IPS-20b (cell line): Measurements from ENCODE around the gene FAM83B.
"Not testable (repeated sequence)": the region's sequence is repeated elsewhere in the genome, so short reads cannot be mapped to it uniquely, and the experiment has no call there.

Experiments used
- H3K27ac ChIP-seq: one replicate; pipeline ENCODE4 v1.5.1; 2013; ENCODE audit warnings: low read length
- H3K27me3 ChIP-seq: 2 replicates; pipeline ENCODE4 v1.6.1; 2013; ENCODE audit warnings: mild to moderate bottlenecking, low read length, inconsistent platforms; ENCODE audit not compliant: insufficient read depth
- H3K36me3 ChIP-seq: 2 replicates; pipeline ENCODE4 v1.6.1; 2013; ENCODE audit warnings: low read depth, mild to moderate bottlenecking, inconsistent platforms, low read length, moderate library complexity; ENCODE audit not compliant: insufficient read depth
- H3K4me1 ChIP-seq: 2 replicates; pipeline ENCODE4 v1.6.1; 2013; ENCODE audit warnings: mild to moderate bottlenecking, control low read depth, inconsistent platforms, low read length, moderate library complexity; ENCODE audit not compliant: insufficient read depth
- H3K4me3 ChIP-seq: 2 replicates; pipeline ENCODE4 v1.5.1; 2013; ENCODE audit warnings: mild to moderate bottlenecking, low read length, inconsistent platforms
- H3K9ac ChIP-seq: 2 replicates; pipeline ENCODE4 v1.6.1; 2013; ENCODE audit warnings: low read depth, mild to moderate bottlenecking, inconsistent platforms, low read length, moderate library complexity
- H3K9me3 ChIP-seq: 2 replicates; pipeline ENCODE4 v1.6.1; 2013; ENCODE audit warnings: mild to moderate bottlenecking, low read depth, low read length, inconsistent platforms; ENCODE audit not compliant: insufficient read depth

Gene FAM83B

DNA sequence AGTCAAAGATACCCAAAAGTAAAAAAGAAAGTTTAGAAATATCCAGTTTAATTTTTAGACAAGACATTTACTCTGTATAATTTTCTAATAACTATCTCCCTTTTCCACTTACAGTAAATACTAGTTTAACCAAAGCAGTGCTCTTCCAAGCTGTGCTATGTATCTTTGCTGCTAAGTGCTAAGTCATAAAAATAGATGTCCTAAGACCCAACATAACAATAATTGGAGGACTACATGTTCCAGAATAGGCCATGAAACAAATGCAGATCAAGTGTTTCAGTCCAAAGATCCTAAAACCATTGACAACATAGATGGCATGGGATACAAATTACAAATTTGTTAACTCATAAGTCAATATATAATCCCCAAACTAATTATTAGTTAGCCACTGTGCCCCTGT, 111.1 kb downstream of the FAM83B start:
- Histone ChIP-seq H3K27me3 (no peaks in the 10 kb centered on the region), H3K27ac (no peak overlapping the region), H3K36me3 (no peaks in the 10 kb centered on the region), H3K9me3 (no peaks in the 10 kb centered on the region), H3K4me3 (no peak overlapping the region), H3K9ac (no peak overlapping the region), H3K4me1 (no peaks in the 10 kb centered on the region)

DNA sequence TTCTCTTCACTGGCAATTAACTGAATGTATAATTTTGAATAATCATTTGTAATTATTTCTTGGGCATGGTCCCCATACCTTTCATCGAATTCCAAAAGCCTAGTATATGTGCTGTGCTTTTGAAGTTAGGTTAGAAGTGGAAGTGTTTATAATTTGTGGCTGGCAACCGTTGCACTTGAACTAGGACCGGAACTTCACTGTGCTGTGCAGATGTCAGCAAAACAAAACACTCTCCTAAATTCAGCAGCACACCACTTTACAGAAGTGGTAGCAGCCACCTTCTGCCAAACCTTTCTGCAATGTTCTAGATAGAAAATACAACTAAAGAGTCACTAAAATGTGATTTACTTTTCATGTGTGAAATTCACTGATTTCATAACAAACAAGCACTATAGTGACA, 111.9 kb downstream of the FAM83B start:
- H3K4me3 ChIP-seq, result no peak overlapping the region
- H3K9me3 ChIP-seq, result no peaks in the 10 kb centered on the region
- H3K9ac ChIP-seq, result no peak overlapping the region
- no peak overlapping the region for H3K27ac ChIP-seq
- H3K4me1 ChIP-seq, result no peaks in the 10 kb centered on the region
- no peaks in the 10 kb centered on the region for H3K27me3 ChIP-seq
- H3K36me3 ChIP-seq, result no peaks in the 10 kb centered on the region

DNA sequence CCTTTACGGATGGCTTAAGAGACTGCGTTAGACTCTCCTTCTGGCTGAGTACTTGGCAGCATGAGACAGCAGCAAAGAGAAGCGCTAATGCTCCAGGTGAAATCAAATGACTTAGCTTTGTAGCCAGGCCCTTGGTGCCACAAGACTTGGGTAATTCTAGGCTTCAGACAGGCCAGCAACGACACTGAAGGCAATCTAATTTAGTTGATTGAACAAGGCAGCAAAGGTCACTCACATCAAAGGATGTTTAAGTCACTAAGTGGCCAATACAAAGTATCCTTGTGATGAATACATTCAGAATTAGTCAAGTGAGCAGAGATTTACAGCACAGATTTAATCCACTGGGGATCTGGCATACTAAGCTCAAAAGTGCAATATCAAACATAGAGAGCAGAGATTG, 113.2 kb downstream of the FAM83B start:
- no peaks in the 10 kb centered on the region for H3K9me3 ChIP-seq
- H3K36me3 ChIP-seq, result no peaks in the 10 kb centered on the region
- H3K27me3 ChIP-seq, result no peaks in the 10 kb centered on the region
- no peak overlapping the region for H3K4me3 ChIP-seq
- no peak overlapping the region for H3K9ac ChIP-seq
- H3K27ac ChIP-seq, result no peak overlapping the region
- no peaks in the 10 kb centered on the region for H3K4me1 ChIP-seq

DNA sequence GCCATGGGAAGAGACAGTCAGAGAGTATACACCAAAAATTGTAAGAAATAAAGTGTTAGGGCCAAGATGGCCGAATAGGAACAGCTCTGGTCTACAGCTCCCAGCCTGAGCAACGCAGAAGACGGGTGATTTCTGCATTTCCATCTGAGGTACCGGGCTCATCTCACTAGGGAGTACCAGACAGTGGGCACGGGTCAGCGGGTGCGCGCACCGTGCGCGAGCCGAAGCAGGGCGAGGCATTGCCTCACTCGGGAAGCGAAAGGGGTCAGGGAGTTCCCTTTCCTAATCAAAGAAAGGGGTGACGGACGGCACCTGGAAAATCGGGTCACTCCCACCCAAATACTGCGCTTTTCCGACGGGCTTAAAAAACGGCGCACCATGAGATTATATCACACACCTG, 114.8 kb downstream of the FAM83B start:
- H3K27me3 ChIP-seq, H3K27ac ChIP-seq, H3K9me3 ChIP-seq, H3K9ac ChIP-seq, H3K4me1 ChIP-seq, H3K4me3 ChIP-seq, H3K36me3 ChIP-seq: not testable (repeated sequence)

DNA sequence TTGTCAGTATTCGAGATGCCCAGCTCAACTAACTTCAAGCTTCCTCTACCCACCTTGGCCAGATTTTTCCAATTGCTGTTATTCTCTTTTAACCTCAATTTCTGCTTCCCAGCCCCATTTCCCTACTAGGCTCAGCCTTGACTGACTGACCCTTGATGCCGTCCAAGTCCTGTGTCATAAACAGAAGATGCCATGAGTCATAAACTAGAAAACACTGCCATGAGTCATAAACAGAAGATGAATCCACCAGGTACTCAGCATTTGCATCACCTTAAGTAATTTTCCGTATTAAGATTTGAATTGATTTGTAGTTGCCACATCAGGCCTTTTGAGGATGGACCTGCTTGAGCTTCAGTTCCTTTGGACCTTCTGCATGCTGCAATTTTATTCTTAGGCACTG, 123.8 kb downstream of the FAM83B start:
- H3K27me3 ChIP-seq, result no peaks in the 10 kb centered on the region
- H3K27ac ChIP-seq, result no peak overlapping the region
- no peaks in the 10 kb centered on the region for H3K36me3 ChIP-seq
- no peaks in the 10 kb centered on the region for H3K9me3 ChIP-seq
- no peaks in the 10 kb centered on the region for H3K4me1 ChIP-seq
- H3K4me3 ChIP-seq, result no peak overlapping the region
- H3K9ac ChIP-seq, result no peak overlapping the region

DNA sequence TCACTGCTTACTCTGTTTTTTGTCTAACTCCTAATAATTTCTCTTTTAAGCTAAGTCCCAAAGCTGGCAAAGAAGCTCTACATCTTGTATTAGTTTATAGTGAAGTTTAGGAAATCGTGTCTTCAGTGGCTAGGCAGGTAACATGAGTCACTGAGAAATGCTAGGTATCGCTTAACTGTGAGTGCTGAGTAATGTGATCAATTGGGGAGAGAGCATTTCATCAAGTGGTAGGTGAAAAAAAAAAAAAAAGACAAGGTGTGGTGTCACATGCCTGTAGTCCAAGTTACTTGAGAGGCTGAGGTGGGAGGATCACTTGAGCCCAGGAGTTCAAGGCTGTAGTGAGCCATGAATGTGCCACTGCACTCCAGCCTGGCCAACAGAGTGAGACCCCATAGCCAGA, 125.3 kb downstream of the FAM83B start:
- Histone ChIP-seq H3K4me1 (no peaks in the 10 kb centered on the region), H3K4me3 (no peak overlapping the region), H3K9ac (no peak overlapping the region), H3K36me3 (no peaks in the 10 kb centered on the region), H3K9me3 (no peaks in the 10 kb centered on the region), H3K27ac (no peak overlapping the region), H3K27me3 (no peaks in the 10 kb centered on the region)

DNA sequence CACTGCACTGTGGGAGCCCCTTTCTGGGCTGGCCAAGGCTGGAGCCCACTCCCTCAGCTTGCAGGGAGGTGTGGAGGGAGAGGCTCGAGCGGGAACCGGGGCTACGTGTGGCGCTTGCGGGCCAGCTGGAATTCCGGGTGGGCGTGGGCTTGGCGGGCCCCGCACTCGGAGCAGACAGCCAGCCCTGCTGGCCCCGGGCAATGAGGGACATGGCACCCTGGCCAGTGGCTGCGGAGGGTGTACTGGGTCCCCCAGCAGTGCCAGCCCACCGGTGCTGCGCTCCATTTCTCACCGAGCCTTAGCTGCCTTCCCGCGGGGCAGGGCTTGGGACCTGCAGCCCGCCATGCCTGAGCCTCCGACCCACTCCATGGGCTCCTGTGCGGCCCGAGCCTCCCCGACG, 132.6 kb downstream of the FAM83B start:
- not testable (repeated sequence) for H3K4me1 ChIP-seq, H3K4me3 ChIP-seq, H3K9ac ChIP-seq, H3K27me3 ChIP-seq, H3K36me3 ChIP-seq, H3K9me3 ChIP-seq, H3K27ac ChIP-seq

DNA sequence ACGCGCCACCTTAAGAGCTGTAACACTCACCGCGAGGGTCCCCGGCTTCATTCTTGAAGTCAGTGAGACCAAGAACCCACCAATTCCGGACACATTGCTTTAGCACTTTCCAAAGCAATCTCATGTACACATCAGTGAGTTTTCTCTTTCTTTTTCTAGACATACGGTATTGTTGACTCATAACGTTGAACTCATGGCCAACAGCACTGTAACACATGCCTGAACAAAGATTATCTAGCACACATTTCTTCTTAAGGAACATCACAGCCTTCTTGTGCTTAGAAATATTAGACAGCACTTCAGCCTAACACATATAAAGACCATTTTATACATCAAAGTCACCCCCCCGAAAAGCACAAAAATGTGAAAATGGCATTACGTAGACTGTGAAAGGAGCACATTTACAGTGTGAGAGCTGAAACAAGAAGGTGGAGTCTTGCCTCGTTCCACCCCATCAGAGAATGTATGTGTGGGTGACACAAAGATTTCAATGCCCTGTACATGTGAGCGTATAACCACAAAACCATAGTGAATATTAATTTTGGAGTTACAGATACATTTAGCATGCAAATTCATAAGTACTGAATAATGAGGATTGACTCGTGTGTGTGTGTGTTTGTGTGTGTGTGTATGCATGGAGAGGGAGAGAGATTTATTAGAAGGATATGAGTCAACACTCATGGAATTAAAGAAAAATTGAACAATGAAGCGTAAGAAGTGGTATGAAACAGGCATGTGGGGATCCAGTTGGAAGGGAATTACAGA, 134.1 kb downstream of the FAM83B start:
- Histone ChIP-seq H3K27ac (no peak overlapping the region), H3K9ac (no peak overlapping the region), H3K27me3 (no peaks in the 10 kb centered on the region), H3K4me3 (no peak overlapping the region), H3K36me3 (no peaks in the 10 kb centered on the region), H3K4me1 (0 out of 2 replicates have a peak, but pooled peaks cover 4% of the 10 kb centered on the region), H3K9me3 (no peaks in the 10 kb centered on the region; the same call in 1 of the 2 replicates)

DNA sequence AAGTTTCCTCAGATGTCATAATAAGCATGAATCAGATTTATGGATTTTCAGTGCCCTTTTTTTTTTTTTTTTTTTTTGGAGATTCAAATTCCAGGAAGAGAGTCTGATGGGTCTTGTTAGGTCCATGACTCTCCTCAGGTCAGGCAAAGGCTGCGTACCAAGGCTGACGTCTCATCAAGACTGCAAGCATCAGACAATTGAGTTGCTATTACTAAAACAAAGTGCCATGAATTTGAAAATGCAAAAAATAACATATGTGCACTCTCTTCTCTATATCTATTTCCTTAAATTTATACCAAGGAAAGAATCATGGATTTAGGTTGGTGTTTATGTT, 134.7 kb downstream of the FAM83B start:
- no peak overlapping the region for H3K27ac ChIP-seq
- H3K9me3 ChIP-seq, result no peaks in the 10 kb centered on the region; the same call in 1 of the 2 replicates
- no peaks in the 10 kb centered on the region for H3K36me3 ChIP-seq
- no peak overlapping the region for H3K4me3 ChIP-seq
- no peaks in the 10 kb centered on the region for H3K27me3 ChIP-seq
- no peak overlapping the region for H3K9ac ChIP-seq
- 0 out of 2 replicates have a peak, but pooled peaks cover 4% of the 10 kb centered on the region for H3K4me1 ChIP-seq

DNA sequence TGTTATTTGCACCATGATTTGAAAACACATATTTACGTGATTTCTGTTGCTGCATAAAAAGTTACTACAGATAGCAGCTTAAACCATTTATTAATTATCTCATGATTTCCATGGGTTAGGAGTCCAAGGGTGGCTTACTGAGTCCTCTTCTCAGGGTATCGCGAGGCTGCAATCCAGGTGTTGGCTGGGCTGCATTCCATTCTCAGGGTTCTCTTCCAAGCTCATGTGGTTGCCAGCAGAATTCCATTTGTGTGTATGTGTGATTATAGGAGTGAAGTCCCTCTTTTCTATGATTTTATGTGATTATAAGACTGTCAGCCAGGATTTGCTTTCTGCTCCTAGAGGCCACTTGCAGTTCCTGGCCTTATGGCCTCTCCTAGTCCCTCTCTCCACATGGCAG, 135.1 kb downstream of the FAM83B start:
- no peaks in the 10 kb centered on the region for H3K27me3 ChIP-seq
- no peaks in the 10 kb centered on the region; the same call in 1 of the 2 replicates for H3K9me3 ChIP-seq
- H3K27ac ChIP-seq, result no peak overlapping the region
- H3K4me3 ChIP-seq, result no peak overlapping the region
- no peak overlapping the region for H3K9ac ChIP-seq
- 0 out of 2 replicates have a peak, but pooled peaks cover 4% of the 10 kb centered on the region for H3K4me1 ChIP-seq
- no peaks in the 10 kb centered on the region for H3K36me3 ChIP-seq

DNA sequence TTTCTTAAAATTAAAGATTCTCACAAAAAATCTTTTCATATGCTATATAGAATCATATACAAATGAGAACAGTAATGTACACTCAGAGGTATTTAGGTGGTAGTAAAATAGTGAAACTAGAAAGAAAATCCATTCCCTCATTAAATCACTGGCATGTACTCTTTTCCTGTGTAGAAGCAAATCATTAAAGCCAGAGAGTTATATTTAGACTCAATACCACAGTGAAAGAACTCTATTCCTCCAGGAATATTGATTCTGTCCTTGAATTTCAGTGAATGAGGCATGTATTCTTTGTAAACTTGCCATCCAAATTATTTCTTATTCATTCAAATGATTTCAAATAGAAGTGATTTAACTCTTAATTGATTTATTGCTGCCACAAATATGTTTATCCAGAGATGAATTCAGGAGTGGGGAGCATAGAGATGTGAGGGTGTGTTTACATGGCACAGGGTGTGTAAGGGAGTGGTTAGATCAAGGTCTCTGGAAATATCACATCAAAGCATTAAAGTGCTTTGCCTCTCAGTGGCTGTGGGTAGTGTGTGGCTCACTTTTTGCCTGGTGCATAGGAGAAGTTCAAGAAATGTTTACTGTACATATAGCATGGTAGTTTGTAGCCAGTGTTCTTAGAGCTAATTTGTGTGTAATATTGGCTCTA, 141.2 kb downstream of the FAM83B start:
- no peaks in the 10 kb centered on the region; the same call in 1 of the 2 replicates for H3K9me3 ChIP-seq
- no peak overlapping the region for H3K9ac ChIP-seq
- H3K27ac ChIP-seq, result no peak overlapping the region
- no peak overlapping the region for H3K4me3 ChIP-seq
- 0 out of 2 replicates have a peak, but pooled peaks cover under 1% of the 10 kb centered on the region for H3K4me1 ChIP-seq
- H3K27me3 ChIP-seq, result no peaks in the 10 kb centered on the region
- no peaks in the 10 kb centered on the region for H3K36me3 ChIP-seq

DNA sequence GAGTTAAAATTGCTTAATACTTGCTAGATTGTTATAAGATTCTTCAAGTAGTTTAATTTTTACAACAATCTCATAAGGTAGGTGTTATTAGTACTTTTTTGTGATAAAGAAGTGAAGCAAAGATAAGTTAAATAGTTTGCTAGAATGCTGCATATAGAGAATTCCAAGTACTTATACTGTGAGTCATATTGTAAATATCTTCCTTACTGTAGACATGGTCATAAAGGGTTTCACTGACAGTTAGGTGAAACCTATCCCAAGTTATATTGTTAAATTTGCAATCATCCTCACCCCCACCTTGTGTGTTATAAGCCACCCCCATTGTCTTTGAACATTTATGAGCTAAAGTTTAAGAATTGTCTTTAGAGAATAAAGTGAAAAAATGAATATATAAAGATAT, 142.0 kb downstream of the FAM83B start:
- Histone ChIP-seq H3K27ac (no peak overlapping the region), H3K9me3 (no peaks in the 10 kb centered on the region; the same call in 1 of the 2 replicates), H3K9ac (no peak overlapping the region), H3K4me3 (no peak overlapping the region), H3K27me3 (no peaks in the 10 kb centered on the region), H3K36me3 (no peaks in the 10 kb centered on the region), H3K4me1 (no peaks in the 10 kb centered on the region)
